GM19099 (cell line): ENCODE data around the gene LIMK2.

Source experiments
- POLR2A ChIP-seq: IDR thresholded peaks from 3 replicates; pipeline ENCODE4 v1.6.1; 2011; ENCODE audit warnings: low read depth; ENCODE audit not compliant: insufficient read length; ENCODE audit errors: extremely low read depth

The LIMK2 gene

GRCh38 chr22:31235081-31235480 lies 23.0 kb downstream of the LIMK2 start:
- TF ChIP-seq POLR2A: no peak

GRCh38 chr22:31238057-31238456 lies 26.0 kb downstream of the LIMK2 start:
- TF ChIP-seq POLR2A: no peak

GRCh38 chr22:31239771-31240370 lies 27.8 kb downstream of the LIMK2 start:
- no peak for TF ChIP-seq POLR2A

- no peak for TF ChIP-seq POLR2A
Observed at GRCh38 chr22:31241200-31241599, 29.1 kb downstream of the LIMK2 start.

DNA sequence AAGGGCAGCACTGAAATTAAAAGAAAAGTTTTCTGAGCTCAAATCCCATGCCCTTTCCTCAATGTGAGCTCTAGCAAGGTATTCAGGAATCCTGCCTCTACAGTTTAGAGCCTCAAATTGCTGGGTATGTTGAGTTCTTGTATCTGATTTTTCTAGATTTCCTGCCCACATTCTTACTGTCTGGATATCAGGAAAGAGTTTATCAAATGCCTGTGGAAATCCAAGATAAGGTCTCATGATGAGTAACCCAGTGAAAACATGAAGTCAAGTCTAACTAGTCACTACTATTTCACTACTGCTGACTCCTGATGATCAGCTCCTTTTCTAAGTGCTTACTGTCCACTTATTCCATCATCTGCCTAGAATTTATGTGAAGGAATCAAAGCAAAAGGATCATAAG lies 29.8 kb downstream of the LIMK2 start:
- no peak for TF ChIP-seq POLR2A

DNA sequence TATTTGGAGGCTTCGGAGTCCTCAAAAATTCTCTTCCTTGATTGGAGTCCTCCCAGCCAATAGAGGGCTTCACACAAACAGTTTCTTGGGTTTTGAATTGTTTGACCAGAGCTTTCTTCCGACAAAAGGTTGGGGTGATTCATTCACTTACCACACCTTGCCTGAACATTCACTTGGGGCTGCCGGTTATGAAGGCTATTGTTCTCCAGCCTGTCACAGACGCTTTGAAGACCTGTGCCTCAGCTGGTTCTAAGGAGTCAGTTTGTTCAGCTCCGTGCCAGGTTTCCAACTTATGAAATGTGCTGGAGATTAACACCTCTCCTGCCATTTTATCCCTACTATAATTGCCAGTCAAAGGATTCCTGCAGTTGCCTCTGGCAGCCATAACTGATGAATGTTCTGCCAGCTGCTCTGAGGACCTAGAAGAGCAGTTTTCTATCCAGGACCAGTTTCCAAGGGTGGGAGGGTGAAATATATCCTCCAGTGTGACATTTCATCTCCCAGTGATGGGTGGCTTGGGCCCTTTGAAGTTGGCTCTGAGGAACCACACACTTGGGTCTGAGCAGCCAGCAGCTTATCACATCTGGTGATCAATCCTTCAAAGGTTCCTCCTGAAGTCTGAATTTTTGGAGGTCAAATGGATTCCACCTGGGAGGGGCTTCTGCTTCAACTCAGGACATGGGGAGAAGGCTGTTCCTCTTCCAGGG lies 31.4 kb downstream of the LIMK2 start:
- TF ChIP-seq POLR2A: no peak

DNA sequence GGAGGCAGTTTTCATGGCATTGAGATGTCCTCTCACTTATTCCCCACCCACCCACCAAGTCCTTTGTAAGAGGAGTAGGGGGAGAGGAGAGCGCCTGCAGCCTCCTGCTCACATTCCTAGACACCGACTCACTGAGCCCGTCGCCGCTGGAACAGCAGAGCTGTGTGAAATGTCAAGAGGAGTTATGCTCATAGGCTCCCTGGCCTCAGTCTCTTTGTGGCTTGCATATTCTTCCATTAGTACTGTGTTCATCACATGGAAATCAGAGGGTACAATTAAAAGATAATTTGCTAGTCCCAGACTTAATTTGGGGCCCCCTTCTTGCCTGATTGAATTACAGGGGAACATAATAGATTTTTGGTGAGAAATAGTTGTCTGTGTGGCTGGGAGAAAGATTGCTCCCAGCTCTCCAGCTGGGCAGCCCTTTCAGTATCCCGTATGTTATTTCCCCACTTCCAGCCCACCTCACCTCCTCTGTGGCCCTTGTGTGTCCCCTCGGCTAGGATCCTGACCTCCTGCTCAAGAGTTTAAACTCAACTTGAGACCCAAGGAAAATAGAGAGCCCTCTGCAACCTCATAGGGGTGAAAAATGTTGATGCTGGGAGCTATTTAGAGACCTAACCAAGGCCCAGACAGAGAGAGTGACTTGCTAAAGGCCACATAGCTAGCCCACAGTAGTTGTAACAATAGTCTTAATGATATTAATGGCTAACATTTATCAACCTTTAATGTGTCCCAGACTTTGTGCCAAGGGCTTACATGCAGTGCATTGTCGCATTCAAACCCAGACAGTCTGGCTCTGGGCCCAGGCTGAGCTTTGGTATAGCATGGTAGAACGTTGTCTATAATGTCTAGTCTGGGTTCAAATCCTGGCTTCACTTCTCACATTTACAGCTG lies 32.2 kb downstream of the LIMK2 start:
- TF ChIP-seq POLR2A: no peak

DNA sequence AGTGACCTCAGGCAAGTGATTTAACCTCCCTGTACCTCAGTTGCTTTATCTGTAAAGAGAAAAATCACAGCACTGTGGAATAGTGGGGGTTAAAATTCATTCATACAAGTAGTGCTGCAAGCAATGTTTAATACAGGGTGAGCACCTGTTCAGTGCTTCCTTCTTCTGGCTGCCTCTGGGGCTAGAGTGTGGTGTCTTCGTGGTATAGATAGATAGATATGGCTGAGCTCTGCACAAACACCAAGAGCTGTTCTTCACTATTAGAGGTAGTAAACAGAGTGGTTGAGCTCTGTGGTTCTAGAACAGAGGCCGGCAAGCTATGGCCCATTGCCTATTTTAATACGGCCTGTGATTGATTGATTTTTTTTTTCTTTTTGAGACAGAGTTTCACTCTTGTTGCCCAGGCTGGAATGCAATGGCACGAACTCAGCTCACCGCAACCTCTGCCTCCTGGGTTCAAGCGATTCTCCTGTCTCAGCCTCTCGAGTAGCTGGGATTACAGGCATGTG lies 32.9 kb downstream of the LIMK2 start:
- no peak for TF ChIP-seq POLR2A

DNA sequence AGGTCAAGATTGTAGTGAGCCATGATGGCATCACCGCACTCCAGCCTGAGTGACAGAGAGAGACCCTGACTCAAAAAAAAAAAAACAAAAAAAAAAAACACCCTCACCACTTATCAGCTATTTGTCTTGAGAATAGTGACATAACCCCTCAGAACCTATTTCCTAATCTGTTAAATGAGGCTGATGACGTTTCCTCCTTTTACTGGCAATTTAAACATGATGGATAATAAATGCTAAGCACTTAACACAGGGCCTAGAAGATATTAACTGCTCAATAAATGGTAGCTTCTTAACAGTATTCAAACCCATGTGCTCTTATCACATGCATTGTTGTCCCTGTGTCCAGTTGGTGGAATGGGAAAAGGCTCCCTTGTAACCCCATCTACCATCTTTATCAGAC lies 34.6 kb downstream of the LIMK2 start:
- TF ChIP-seq POLR2A: no peak

DNA sequence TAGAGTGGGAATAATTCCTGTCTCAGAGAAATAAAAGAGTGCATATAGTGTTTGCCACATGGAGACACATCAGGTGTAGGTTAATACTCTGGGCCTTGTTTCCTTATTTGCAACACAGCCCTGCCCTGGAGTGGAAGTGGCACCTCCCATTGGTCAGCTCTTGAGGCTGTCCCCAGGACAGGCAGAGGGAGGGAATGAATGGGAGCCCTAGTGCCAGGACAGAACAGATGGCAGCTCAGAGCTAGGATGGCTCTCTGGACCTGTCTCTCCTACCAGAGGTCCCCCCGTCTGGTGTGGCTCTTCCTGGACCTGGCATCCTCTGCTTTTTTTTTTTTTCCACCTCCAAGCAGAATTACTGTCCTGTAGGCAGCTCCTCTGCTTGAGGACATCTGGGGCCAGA lies 35.6 kb downstream of the LIMK2 start:
- no peak for TF ChIP-seq POLR2A

GRCh38 chr22:31248138-31248745 lies 36.1 kb downstream of the LIMK2 start:
- no peak for TF ChIP-seq POLR2A

GRCh38 chr22:31248965-31249958 lies 37.2 kb downstream of the LIMK2 start:
- TF ChIP-seq POLR2A: no peak

DNA sequence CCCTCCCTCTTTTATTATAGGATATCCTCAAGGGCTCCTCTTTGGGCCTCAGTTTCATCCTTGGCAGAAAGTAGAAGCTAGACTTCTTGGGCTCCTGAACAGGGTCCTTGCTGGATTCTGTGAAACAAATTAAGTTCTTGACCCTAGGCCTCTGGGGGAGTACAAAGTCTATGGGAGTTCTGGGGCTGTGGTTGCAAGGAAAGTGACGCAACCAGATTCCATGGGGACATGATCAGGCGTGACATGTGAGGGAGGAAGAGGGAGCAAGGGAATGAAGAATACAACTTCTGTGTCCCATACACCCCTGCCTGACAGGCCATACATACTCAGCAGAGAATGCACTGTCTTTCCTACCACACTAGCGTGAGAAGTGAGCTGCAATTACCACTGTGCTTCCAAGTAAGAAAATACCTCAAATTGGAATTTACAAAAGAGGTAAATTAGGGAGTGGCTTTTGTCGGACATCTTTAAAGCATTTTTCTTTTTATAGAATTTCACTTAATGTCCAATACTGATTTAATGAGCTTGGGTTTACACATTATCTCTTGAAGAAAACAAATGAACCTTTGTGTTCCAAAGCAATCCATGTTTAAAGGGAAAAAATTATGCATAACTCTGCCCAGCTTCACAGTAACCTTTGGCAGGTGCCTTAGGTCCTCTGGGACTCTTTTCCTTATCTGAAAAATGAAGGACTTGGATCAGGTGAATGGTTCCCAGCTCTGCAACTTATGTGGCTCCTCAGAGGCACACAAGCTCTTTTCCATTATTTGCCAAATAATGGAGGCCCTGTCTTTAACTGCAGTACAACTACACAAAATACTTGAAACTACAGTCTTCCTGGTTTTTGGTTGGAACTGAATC lies 38.9 kb downstream of the LIMK2 start:
- TF ChIP-seq POLR2A: no peak

DNA sequence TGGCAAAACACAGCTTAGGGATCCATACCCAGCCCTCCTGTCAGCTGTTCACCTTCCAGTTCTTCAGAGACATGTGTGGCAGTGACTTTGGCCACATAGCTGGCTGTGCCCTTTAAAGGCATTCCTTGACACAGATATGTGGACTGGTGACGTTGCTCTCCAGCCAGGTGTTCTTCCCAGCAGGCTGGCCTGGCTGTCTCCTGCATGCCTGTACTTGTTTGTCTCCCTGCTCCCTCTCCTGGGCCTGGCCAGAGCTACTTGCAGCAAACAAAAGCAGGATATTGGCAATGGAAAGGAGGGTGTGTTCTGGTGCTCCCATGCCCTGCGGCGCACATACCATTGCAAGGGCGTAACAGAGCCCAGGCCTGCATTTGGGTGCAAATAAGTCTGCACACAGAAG lies 41.9 kb downstream of the LIMK2 start:
- no peak for TF ChIP-seq POLR2A
